GM12878 (cell line): ENCODE data around the gene HYCC1. TPM values are rescaled to one million over a fixed set of nuclear protein-coding genes. Genes with fewer than 3 reads are reported as not detected.

Experiments used
- ATAC-seq: fragments of 200-7000 bp; cut with Tn5 transposase; 3 replicates; pipeline ENCODE4 v1.9.1; 2020; ENCODE audit warnings: mild to moderate bottlenecking, moderate library complexity
- BruUV-seq: library from RNA; stranded (reverse); fragments of 400-500 nt; replicated peaks from 2 replicates; lab custom pipeline; 2021; lab: Mats Ljungman, UMichigan
- CTCF ChIA-PET: fragments of 300-600 bp; sonication (Branson Sonifier 250); formaldehyde crosslinking; extraction: SDS; loops from one replicate; lab custom pipeline; 2021; ENCODE audit warnings: inconsistent platforms; lab: Yijun Ruan, JAX
- POLR2A ChIA-PET: fragments of 350-600 bp; formaldehyde crosslinking; extraction: SDS; loops from one replicate; lab custom pipeline; 2021; ENCODE audit warnings: inconsistent platforms; lab: Charles Lee
- RAD21 ChIA-PET: fragments of 300-600 bp; sonication (Branson Sonifier 250); formaldehyde crosslinking; loops from one replicate; lab custom pipeline; 2023; ENCODE audit warnings: antibody characterized with exemption; ENCODE audit not compliant: unreplicated experiment; lab: Charles Lee
- SMC1A ChIA-PET: fragments of 300-600 bp; sonication (Branson Sonifier 250); formaldehyde crosslinking; loops from one replicate; lab custom pipeline; 2023; ENCODE audit not compliant: unreplicated experiment, uncharacterized antibody; lab: Charles Lee
- DNase-seq: peaks from one replicate; pipeline ENCODE4 v3.0.0-alpha.2; 2011; ENCODE audit warnings: low read depth, low spot score
- FAIRE-seq: peaks from 3 replicates; lab custom pipeline; 2011; peaks lifted over from hg19 to GRCh38; lab: Jason Lieb, UNC
- H2AFZ ChIP-seq: 2 replicates; pipeline ENCODE4 v1.6.0; 2011; ENCODE audit warnings: low read depth, low read length, control low read depth; ENCODE audit not compliant: control insufficient read depth
- H3K27ac ChIP-seq: 2 replicates; pipeline ENCODE4 v1.5.1; 2011; ENCODE audit warnings: control low read depth; ENCODE audit not compliant: control insufficient read depth, insufficient read depth
- H3K27me3 ChIP-seq, 2 experiments: replicated peaks in 1 of 2; 2 replicates each; pipeline versions ENCODE4 v1.6.0 to v1.6.1; 2011; ENCODE audit warnings: low read length in 1 of 2; ENCODE audit not compliant: control insufficient read depth in 2 of 2, insufficient read depth in 2 of 2
- H3K36me3 ChIP-seq, 2 experiments: 2 replicates each; pipeline ENCODE4 v1.5.1; 2011; ENCODE audit warnings: low read length in 1 of 2; ENCODE audit not compliant: control insufficient read depth in 2 of 2, insufficient read depth in 2 of 2
- H3K4me1 ChIP-seq: 2 replicates; pipeline ENCODE4 v1.6.1; 2011; ENCODE audit warnings: mild to moderate bottlenecking, low read length, moderate library complexity, mixed read lengths; ENCODE audit not compliant: control insufficient read depth, insufficient read depth
- H3K4me2 ChIP-seq: 2 replicates; pipeline ENCODE4 v1.6.0; 2011; ENCODE audit warnings: control low read depth; ENCODE audit not compliant: control insufficient read depth, insufficient read depth
- H3K4me3 ChIP-seq: fragments of 200-600 bp; sonication (generic); 2 replicates; pipeline ENCODE4 v1.5.1; 2016
- H3K79me2 ChIP-seq: 2 replicates; pipeline ENCODE4 v1.6.0; 2011; ENCODE audit warnings: low read length; ENCODE audit not compliant: control insufficient read depth, insufficient read depth
- H3K9ac ChIP-seq: 2 replicates; pipeline ENCODE4 v1.8.0; 2011; ENCODE audit warnings: low read length, control low read depth, mixed read lengths; ENCODE audit not compliant: control insufficient read depth, insufficient read depth
- H3K9me3 ChIP-seq: replicated peaks from 3 replicates; pipeline ENCODE4 v1.5.1; 2011; ENCODE audit warnings: mild to moderate bottlenecking, low read length; ENCODE audit not compliant: control insufficient read depth, insufficient read depth
- H4K20me1 ChIP-seq: 2 replicates; pipeline ENCODE4 v1.6.0; 2011; ENCODE audit not compliant: control insufficient read depth, insufficient read depth
- CBFB ChIP-seq: IDR thresholded peaks from 2 replicates; pipeline ENCODE4 v1.6.1; 2016; ENCODE audit warnings: antibody characterized with exemption, low read depth
- CHD2 ChIP-seq: IDR thresholded peaks from 2 replicates; pipeline ENCODE4 v1.6.1; 2011; ENCODE audit warnings: low read depth, low read length, improper control_type of control experiment, borderline replicate concordance
- CTCF ChIP-seq, 3 experiments: IDR thresholded peaks in 2 of 3; conservative IDR thresholded peaks in 1 of 3; 2 replicates each; pipeline ENCODE4 v1.5.1; 2011; ENCODE audit warnings: low read depth in 3 of 3, low read length in 3 of 3, mild to moderate bottlenecking in 3 of 3, control low read depth in 2 of 3, moderate library complexity in 2 of 3, inconsistent platforms in 1 of 3, mixed read lengths in 1 of 3; ENCODE audit not compliant: control insufficient read depth in 2 of 3, insufficient read depth in 1 of 3; ENCODE audit errors: extremely low read depth in 1 of 3
- HDAC2 ChIP-seq: fragments of 200-600 bp; sonication (generic); IDR thresholded peaks from 2 replicates; pipeline ENCODE4 v1.6.1; 2017
- IKZF2 ChIP-seq, 2 experiments: fragments of 450-650 bp; IDR thresholded peaks; 2 replicates each; pipeline ENCODE4 v1.6.1; 2017; ENCODE audit warnings: mild to moderate bottlenecking in 2 of 2, moderate library complexity in 2 of 2
- LARP7 ChIP-seq: fragments of 450-650 bp; IDR thresholded peaks from 2 replicates; pipeline ENCODE4 v1.6.1; 2017; ENCODE audit warnings: mild to moderate bottlenecking
- MEF2B ChIP-seq: fragments of 450-650 bp; IDR thresholded peaks from 2 replicates; pipeline ENCODE4 v1.6.1; 2018; ENCODE audit warnings: mild to moderate bottlenecking, moderate library complexity; ENCODE audit not compliant: partially characterized antibody, poor library complexity, severe bottlenecking
- MYB ChIP-seq: fragments of 150-350 bp; IDR thresholded peaks from 2 replicates; pipeline ENCODE4 v1.6.1; 2014; ENCODE audit warnings: mild to moderate bottlenecking, low read depth, low read length, borderline replicate concordance
- NBN ChIP-seq: fragments of 450-650 bp; IDR thresholded peaks from 2 replicates; pipeline ENCODE4 v1.6.1; 2016
- TCF7 ChIP-seq: IDR thresholded peaks from 2 replicates; pipeline ENCODE4 v1.6.1; 2014; ENCODE audit warnings: antibody characterized with exemption, borderline replicate concordance
- YBX1 ChIP-seq: fragments of 450-650 bp; IDR thresholded peaks from 2 replicates; pipeline ENCODE4 v1.6.1; 2016; ENCODE audit warnings: antibody characterized with exemption
- ZBED1 ChIP-seq: IDR thresholded peaks from 2 replicates; pipeline ENCODE4 v1.6.1; 2016; ENCODE audit warnings: borderline replicate concordance
- WGBS: methylation state at CpG from one replicate; pipeline ENCODE4 v1.1.6; 2016; ENCODE audit warnings: low lambda C conversion rate; ENCODE audit not compliant: insufficient replicate concordance, insufficient coverage; ENCODE audit errors: missing lambda C conversion rate; 5-methylcytosine and 5-hydroxymethylcytosine counted together
- in situ Hi-C: fragments of 300-500 bp; cut with MboI; formaldehyde crosslinking; loops from 9 replicates; pipeline ENCODE4 v1.14.3; 2018; ENCODE audit warnings: mixed read lengths
- intact Hi-C: fragments of 100-400 bp; cut with micrococcal nuclease; formaldehyde crosslinking; loops from one replicate; pipeline ENCODE4 v1.14.2; 2022; ENCODE audit not compliant: unreplicated experiment
- polyA plus RNA-seq, 11 experiments: library from polyadenylated mRNA; depleted of rRNA in 4 of 11; unstranded in 6 of 11; stranded (reverse) in 5 of 11; fragments of >200 nt; fragmentation: Nextera tagmentation in 4 of 11; fragmentation: Illumina TruSeq in 1 of 11; extraction: Ambion mirVana in 4 of 11; extraction: Trizol in 1 of 11; gene quantifications; 1 replicate in 1 of 11; 2 replicates in 10 of 11; pipeline versions ENCODE4 v1.2.1 to v1.2.3, GENCODE V29; 2011 to 2016; ENCODE audit warnings: inconsistent platforms in 2 of 11, missing spikeins in 2 of 11, low read depth in 1 of 11
- total RNA-seq, 4 experiments: library from RNA; depleted of rRNA in 3 of 4; stranded (reverse); fragments of >200 nt in 3 of 4; fragmentation: Illumina TruSeq in 1 of 4; extraction: Trizol in 1 of 4; gene quantifications; 2 replicates each; pipeline versions ENCODE4 v1.2.1 to v1.2.3, GENCODE V29; 2013 to 2021

HYCC1 gene
- total and polyA plus RNA-seq, 10 of the 15 experiments (the other 5 are each of a cell fraction or from before 2014, with no cell fraction given) = 8.5 to 62.9 (median 33.1) TPM

- TF ChIP-seq TCF7 = no peak
- no peak for TF ChIP-seq IKZF2 (IDR thresholded peaks at IDR 0.05)
- TF ChIP-seq HDAC2 = no peak
- TF ChIP-seq ZBED1 = no peak
- TF ChIP-seq NBN = no peak
- no peak for TF ChIP-seq CHD2
These were observed 8.9 kb upstream of the HYCC1 start (continued) for GRCh38 chr7:23022851-23023250.

GRCh38 chr7:23022258-23022769 is 8.4 kb upstream of the HYCC1 start:
- ChIA-PET CTCF (interaction anchor here (1.3 to 2.6 kb wide), 3 partner anchors 10 to 64 kb away, joined by 3 to 17 read pairs (median 5); no protein-coding TSS in a partner anchor), POLR2A (no interaction called here), RAD21 (no interaction called here), SMC1A (interaction anchor here (1.6 to 1.7 kb wide), 2 partner anchors 29 to 33 kb away, joined by 3 to 8 read pairs; no protein-coding TSS in a partner anchor)
- BruUV-seq = no TSS peak
- no peak for DNase-seq
- ATAC-seq = no peak
- H3K27ac ChIP-seq = no peak overlapping the region
- no peaks in the 10 kb centered on the region for H3K79me2 ChIP-seq
- 57% methylated on average over 7 of the region's 7 CpGs for WGBS
- H3K9me3 ChIP-seq = no peaks in the 10 kb centered on the region; the same call in 2 of the 3 replicates
- no peak for TF ChIP-seq CBFB
- TF ChIP-seq CTCF (IDR thresholded peaks at IDR 0.05 in 2 of 3, conservative IDR thresholded peaks at IDR 0.05 in 1 of 3; ENCODE audit: control insufficient read depth in 2 of 3, extremely low read depth in 1 of 3, insufficient read depth in 1 of 3, low read depth in 3 of 3, low read length in 3 of 3) = no peak
- no peak for TF ChIP-seq YBX1
- TF ChIP-seq LARP7 = no peak
- TF ChIP-seq MEF2B = no peak
- no peak for TF ChIP-seq MYB
- H3K4me1 ChIP-seq = peaks cover 7% of the 10 kb centered on the region; the same call in 1 of the 2 replicates
- in situ Hi-C loops (no loop called here), intact Hi-C loops (no loop called here)
- H3K4me2 ChIP-seq = no peak overlapping the region
- no peak overlapping the region for H3K4me3 ChIP-seq
- no peaks in the 10 kb centered on the region for H4K20me1 ChIP-seq
- H3K36me3 ChIP-seq = no peaks in the 10 kb centered on the region
- H3K27me3 ChIP-seq = no peaks in the 10 kb centered on the region
- no peak for FAIRE-seq
- H2AFZ ChIP-seq = no peak overlapping the region
- no peak overlapping the region for H3K9ac ChIP-seq
